HL-60/S4 (cell line): ENCODE results near the gene PALD1.

ENCODE experiments used
- in situ Hi-C: fragments of 300-500 bp; cut with MboI; formaldehyde crosslinking; loops from 2 replicates; pipeline ENCODE4 v1.14.3; 2022; ENCODE audit warnings: low sequenced_read_pairs

Gene PALD1

GRCh38 chr10:70478191-70479164 is at the start of gene PALD1:
Gene PALD1 (plus strand): TSS chr10:70478767. CDS start chr10:70525952, 47,185 bp downstream.
- in situ Hi-C loops, result no loop called here

- in situ Hi-C loops, result no loop called here
Observed at GRCh38 chr10:70430493-70431445, 47.8 kb upstream of the PALD1 start.

- in situ Hi-C loops, result no loop called here
Observed at GRCh38 chr10:70432101-70432500, 46.5 kb upstream of the PALD1 start.

GRCh38 chr10:70432561-70433263 is 45.9 kb upstream of the PALD1 start:
- in situ Hi-C loops, result no loop called here

- in situ Hi-C loops, result no loop called here
Observed at GRCh38 chr10:70433581-70434280, 44.8 kb upstream of the PALD1 start.

GRCh38 chr10:70435241-70436085 is 43.1 kb upstream of the PALD1 start:
- in situ Hi-C loops, result no loop called here

GRCh38 chr10:70437721-70438120 is 40.8 kb upstream of the PALD1 start:
- in situ Hi-C loops, result no loop called here

GRCh38 chr10:70440296-70441160 is 38.0 kb upstream of the PALD1 start:
- in situ Hi-C loops, result no loop called here

- in situ Hi-C loops, result no loop called here
Observed at GRCh38 chr10:70441161-70441894, 37.2 kb upstream of the PALD1 start, which contains the start of gene NODAL. Gene NODAL (minus strand): TSS chr10:70441681. CDS start chr10:70441667, 14 bp downstream.

GRCh38 chr10:70441895-70442309 is 36.7 kb upstream of the PALD1 start:
- in situ Hi-C loops, result no loop called here

- in situ Hi-C loops, result no loop called here
Observed at GRCh38 chr10:70442332-70442988, 36.1 kb upstream of the PALD1 start.

- in situ Hi-C loops, result no loop called here
Observed at GRCh38 chr10:70444744-70445143, 33.8 kb upstream of the PALD1 start.

- in situ Hi-C loops, result no loop called here
Observed at GRCh38 chr10:70445718-70446657, 32.6 kb upstream of the PALD1 start.

- in situ Hi-C loops, result no loop called here
Observed at GRCh38 chr10:70448236-70448635, 30.3 kb upstream of the PALD1 start.

GRCh38 chr10:70455213-70455630 is 23.3 kb upstream of the PALD1 start:
- in situ Hi-C loops, result no loop called here

- in situ Hi-C loops, result no loop called here
Observed at GRCh38 chr10:70456164-70456563, 22.4 kb upstream of the PALD1 start.
